NB4 (cell line): Measurements from ENCODE around the gene EIF4B.

Experiments used
- MYC ChIP-seq: IDR thresholded peaks from 2 replicates; pipeline ENCODE4 v1.6.1; 2011; ENCODE audit warnings: low read depth, low read length
- TF ChIP-seq, protein P1 (sequence below): IDR thresholded peaks from one replicate; pipeline ENCODE4 v1.5.1; 2012; ENCODE audit warnings: low read depth, low read length
- TF ChIP-seq, protein P2 (sequence below): IDR thresholded peaks from 2 replicates; pipeline ENCODE4 v1.6.1; 2011; ENCODE audit warnings: low read depth, low read length

DNA sequence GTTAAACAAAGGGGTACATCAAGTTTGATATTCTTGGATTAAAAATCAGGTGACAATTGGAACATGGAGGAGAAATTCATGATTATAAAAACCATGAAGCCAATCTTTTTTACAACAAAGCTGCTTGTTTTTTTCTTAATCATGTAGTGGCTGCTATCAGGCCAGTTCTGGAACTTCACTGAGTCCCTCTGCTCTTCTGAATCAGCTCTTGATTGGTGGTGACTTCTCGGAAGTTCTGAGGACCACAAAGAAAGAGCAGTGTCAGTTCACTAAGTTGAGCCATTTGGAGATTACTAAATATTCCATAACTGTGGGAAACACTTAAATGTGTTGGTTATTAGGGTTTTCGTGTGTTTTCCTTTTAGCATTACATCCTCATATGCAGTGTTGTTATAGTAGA, 8.5 kb downstream of the EIF4B start:
- TF ChIP-seq, protein P1, sequence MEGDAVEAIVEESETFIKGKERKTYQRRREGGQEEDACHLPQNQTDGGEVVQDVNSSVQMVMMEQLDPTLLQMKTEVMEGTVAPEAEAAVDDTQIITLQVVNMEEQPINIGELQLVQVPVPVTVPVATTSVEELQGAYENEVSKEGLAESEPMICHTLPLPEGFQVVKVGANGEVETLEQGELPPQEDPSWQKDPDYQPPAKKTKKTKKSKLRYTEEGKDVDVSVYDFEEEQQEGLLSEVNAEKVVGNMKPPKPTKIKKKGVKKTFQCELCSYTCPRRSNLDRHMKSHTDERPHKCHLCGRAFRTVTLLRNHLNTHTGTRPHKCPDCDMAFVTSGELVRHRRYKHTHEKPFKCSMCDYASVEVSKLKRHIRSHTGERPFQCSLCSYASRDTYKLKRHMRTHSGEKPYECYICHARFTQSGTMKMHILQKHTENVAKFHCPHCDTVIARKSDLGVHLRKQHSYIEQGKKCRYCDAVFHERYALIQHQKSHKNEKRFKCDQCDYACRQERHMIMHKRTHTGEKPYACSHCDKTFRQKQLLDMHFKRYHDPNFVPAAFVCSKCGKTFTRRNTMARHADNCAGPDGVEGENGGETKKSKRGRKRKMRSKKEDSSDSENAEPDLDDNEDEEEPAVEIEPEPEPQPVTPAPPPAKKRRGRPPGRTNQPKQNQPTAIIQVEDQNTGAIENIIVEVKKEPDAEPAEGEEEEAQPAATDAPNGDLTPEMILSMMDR = no peak
- TF ChIP-seq, protein P2, sequence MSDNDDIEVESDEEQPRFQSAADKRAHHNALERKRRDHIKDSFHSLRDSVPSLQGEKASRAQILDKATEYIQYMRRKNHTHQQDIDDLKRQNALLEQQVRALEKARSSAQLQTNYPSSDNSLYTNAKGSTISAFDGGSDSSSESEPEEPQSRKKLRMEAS = no peak
- no peak for TF ChIP-seq MYC
